Endothelial cell of umbilical vein (primary cell): ENCODE results near the gene SPON1. TPM values are rescaled to one million over a fixed set of nuclear protein-coding genes. Genes with fewer than 3 reads are reported as not detected.

Source experiments
- BruUV-seq: library from RNA; stranded (reverse); fragments of 400-500 nt; replicated peaks from 2 replicates; lab custom pipeline; 2021; lab: Mats Ljungman, UMichigan
- CTCF ChIA-PET: fragments of 300-600, 350-600 bp; sonication (Branson Sonifier 250); formaldehyde crosslinking; loops from one replicate; lab custom pipeline; 2021; ENCODE audit warnings: antibody characterized with exemption, inconsistent platforms; lab: Charles Lee
- POLR2A ChIA-PET: fragments of 300-600, 350-600 bp; sonication (Branson Sonifier 250); formaldehyde crosslinking; loops from one replicate; lab custom pipeline; 2021; ENCODE audit warnings: antibody characterized with exemption, inconsistent platforms; lab: Charles Lee
- DNase-seq: peaks from one replicate; pipeline ENCODE4 v3.0.0-alpha.2; 2011; ENCODE audit warnings: low read depth, low spot score
- FAIRE-seq: peaks from 2 replicates; lab custom pipeline; 2011; peaks lifted over from hg19 to GRCh38; lab: Jason Lieb, UNC
- H2AFZ ChIP-seq: 2 replicates; pipeline ENCODE4 v1.6.0; 2012; ENCODE audit warnings: low read depth, low read length, control low read depth, inconsistent platforms
- H3K27ac ChIP-seq: 2 replicates; pipeline ENCODE4 v1.5.1; 2011; ENCODE audit warnings: low read depth, mild to moderate bottlenecking, control low read depth, low read length, moderate library complexity; ENCODE audit not compliant: insufficient read depth
- H3K27me3 ChIP-seq, 2 experiments: 2 replicates each; pipeline versions ENCODE4 v1.6.0 to v1.6.1; 2011; ENCODE audit warnings: low read length in 2 of 2, mixed read lengths in 1 of 2; ENCODE audit not compliant: control insufficient read depth in 2 of 2, insufficient read depth in 2 of 2
- H3K36me3 ChIP-seq, 2 experiments: 2 replicates in 1 of 2; 3 replicates in 1 of 2; pipeline ENCODE4 v1.5.1; 2011; ENCODE audit warnings: low read length in 2 of 2, mild to moderate bottlenecking in 1 of 2, moderate library complexity in 1 of 2; ENCODE audit not compliant: control insufficient read depth in 2 of 2, insufficient read depth in 2 of 2; ENCODE audit errors: extremely low read depth in 1 of 2
- H3K4me1 ChIP-seq: 3 replicates; pipeline ENCODE4 v1.5.1; 2011; ENCODE audit warnings: mild to moderate bottlenecking, low read length; ENCODE audit not compliant: control insufficient read depth, insufficient read depth; ENCODE audit errors: extremely low read depth
- H3K4me2 ChIP-seq: 2 replicates; pipeline ENCODE4 v1.6.1; 2011; ENCODE audit warnings: low read length, control low read depth, mixed read lengths; ENCODE audit not compliant: insufficient read depth
- H3K4me3 ChIP-seq, 3 experiments: fragments of 200-600 bp in 1 of 3; sonication (generic), shearing (Covaris generic) in 1 of 3; replicated peaks in 1 of 3; 2 replicates each; pipeline ENCODE4 v1.5.1; 2011 to 2016; ENCODE audit warnings: control low read depth in 3 of 3, low read length in 3 of 3, mild to moderate bottlenecking in 2 of 3, inconsistent platforms in 1 of 3, low read depth in 1 of 3, moderate library complexity in 1 of 3; ENCODE audit not compliant: insufficient read depth in 1 of 3
- H3K79me2 ChIP-seq: 2 replicates; pipeline ENCODE4 v1.6.0; 2012; ENCODE audit warnings: low read length, inconsistent platforms; ENCODE audit not compliant: control insufficient read depth, insufficient read depth
- H3K9ac ChIP-seq: replicated peaks from 2 replicates; pipeline ENCODE3; 2011; ENCODE audit warnings: low read length, control low read depth; ENCODE audit not compliant: insufficient read depth; ENCODE audit errors: extremely low read depth
- H3K9me1 ChIP-seq: replicated peaks from 3 replicates; pipeline ENCODE4 v1.6.0; 2011; ENCODE audit warnings: mild to moderate bottlenecking, low read length; ENCODE audit not compliant: control insufficient read depth, insufficient read depth; ENCODE audit errors: extremely low read depth
- H3K9me3 ChIP-seq: replicated peaks from 2 replicates; pipeline ENCODE4 v1.5.1; 2012; ENCODE audit warnings: low read length, inconsistent platforms; ENCODE audit not compliant: control insufficient read depth, insufficient read depth
- H4K20me1 ChIP-seq: replicated peaks from 2 replicates; pipeline ENCODE3; 2011; ENCODE audit warnings: mild to moderate bottlenecking, low read length; ENCODE audit not compliant: control insufficient read depth, insufficient read depth; ENCODE audit errors: extremely low read depth
- EZH2 ChIP-seq: IDR thresholded peaks from 2 replicates; pipeline ENCODE4 v1.6.1; 2012; ENCODE audit warnings: borderline replicate concordance, low read depth, mild to moderate bottlenecking, moderate library complexity, low read length, inconsistent platforms; ENCODE audit not compliant: severe bottlenecking
- FOS ChIP-seq: IDR thresholded peaks from 2 replicates; pipeline ENCODE4 v1.6.1; 2011; ENCODE audit warnings: mild to moderate bottlenecking, low read length, moderate library complexity, borderline replicate concordance; ENCODE audit not compliant: insufficient read depth
- GATA2 ChIP-seq: IDR thresholded peaks from 2 replicates; pipeline ENCODE4 v1.7.0; 2011; ENCODE audit warnings: low read depth, mild to moderate bottlenecking, moderate library complexity, mixed read lengths, low read length; ENCODE audit not compliant: insufficient read length, insufficient read depth
- JUN ChIP-seq: IDR thresholded peaks from 2 replicates; pipeline ENCODE4 v1.6.1; 2011; ENCODE audit warnings: borderline replicate concordance, low read depth; ENCODE audit not compliant: insufficient read length, insufficient read depth
- MYC ChIP-seq: IDR thresholded peaks from one replicate; pipeline ENCODE4 v1.6.1; 2011; ENCODE audit warnings: mild to moderate bottlenecking, low read depth, low read length
- POLR2A ChIP-seq: IDR thresholded peaks from 2 replicates; pipeline ENCODE4 v1.6.1; 2012; ENCODE audit warnings: low read depth, mild to moderate bottlenecking, control low read depth, low read length
- POLR2AphosphoS5 ChIP-seq: IDR thresholded peaks from 2 replicates; pipeline ENCODE4 v1.6.1; 2012; ENCODE audit warnings: low read depth, mild to moderate bottlenecking, control low read depth, low read length, moderate library complexity; ENCODE audit not compliant: insufficient read depth
- dilution Hi-C: fragments of 300-500 bp; cut with MboI; formaldehyde crosslinking; loops from one replicate; pipeline ENCODE4 v1.15.0; 2019; ENCODE audit warnings: low sequenced_read_pairs; ENCODE audit not compliant: extremely low pct_ligation_motif_present
- intact Hi-C: fragments of 100-400 bp; cut with micrococcal nuclease; formaldehyde crosslinking; loops from one replicate; pipeline ENCODE4 v1.10.0; 2022
- polyA plus RNA-seq, 4 experiments: library from polyadenylated mRNA; depleted of rRNA in 3 of 4; stranded (reverse) in 3 of 4; unstranded in 1 of 4; fragments of >200 nt; gene quantifications; 2 replicates each; pipeline versions ENCODE4 v1.2.1 to v1.2.3, GENCODE V29; 2011 to 2012; ENCODE audit warnings: missing spikeins in 1 of 4
- total RNA-seq: library from RNA; stranded (reverse); gene quantifications from 2 replicates; pipeline ENCODE4 v1.2.3, GENCODE V29; 2021
- TF ChIP-seq, protein P1 (sequence below): IDR thresholded peaks from 2 replicates; pipeline ENCODE4 v1.6.1; 2011; ENCODE audit not compliant: insufficient read depth, insufficient read length
- TF ChIP-seq, protein P2 (sequence below), 2 donors: IDR thresholded peaks; 1 replicate in 1 of 2; 2 replicates in 1 of 2; pipeline ENCODE4 v1.5.1; 2011; ENCODE audit warnings: low read length in 2 of 2, mild to moderate bottlenecking in 2 of 2, moderate library complexity in 2 of 2, control low read depth in 1 of 2, inconsistent platforms in 1 of 2, low read depth in 1 of 2; ENCODE audit not compliant: insufficient read depth in 1 of 2; ENCODE audit errors: extremely low read depth in 1 of 2

Gene SPON1
- total and polyA plus RNA-seq, 2 donors (not counting 3 experiments of a cell fraction or from before 2014, with no cell fraction given), result 0.31 TPM; not detected in 1

DNA sequence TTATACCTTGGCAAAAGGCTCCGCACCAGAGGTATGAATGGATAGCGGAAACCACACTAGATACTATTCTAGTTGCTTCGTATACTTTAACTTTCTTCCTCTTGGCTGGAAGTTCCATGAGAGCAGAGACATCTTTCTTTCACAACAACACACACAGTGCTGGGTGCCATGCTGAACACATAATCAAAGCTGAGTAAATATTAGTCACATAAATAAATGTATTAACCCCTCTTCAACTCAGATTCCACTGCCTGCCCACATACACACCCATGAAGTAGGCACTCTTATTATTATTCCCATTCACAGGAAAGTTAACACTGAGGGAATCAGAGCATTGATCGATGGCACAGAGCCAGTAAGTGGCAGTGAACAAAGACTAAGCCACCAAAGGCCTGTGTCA lies 35.4 kb downstream of the SPON1 start:
- Histone ChIP-seq H3K9ac (no peak overlapping the region), H3K9me3 (no peaks in the 10 kb centered on the region), H3K79me2 (no peaks in the 10 kb centered on the region), H3K27ac (no peak overlapping the region), H2AFZ (no peak overlapping the region), H3K4me3 (no peak overlapping the region), H3K36me3 (no peaks in the 10 kb centered on the region), H4K20me1 (no peaks in the 10 kb centered on the region), H3K4me1 (no peaks in the 10 kb centered on the region), H3K4me2 (no peak overlapping the region), H3K9me1 (no peaks in the 10 kb centered on the region), H3K27me3 (peaks cover 1 to 2% of the 10 kb centered on the region in 2 experiments)
- ChIA-PET CTCF (no interaction called here), POLR2A (no interaction called here)
- no peak for DNase-seq
- dilution Hi-C loops, result no loop called here
- no TSS peak for BruUV-seq
- no peak for FAIRE-seq
- TF ChIP-seq, protein P1, sequence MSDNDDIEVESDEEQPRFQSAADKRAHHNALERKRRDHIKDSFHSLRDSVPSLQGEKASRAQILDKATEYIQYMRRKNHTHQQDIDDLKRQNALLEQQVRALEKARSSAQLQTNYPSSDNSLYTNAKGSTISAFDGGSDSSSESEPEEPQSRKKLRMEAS, result no peak
- no peak for TF ChIP-seq POLR2AphosphoS5
- intact Hi-C loops, result no loop called here

DNA sequence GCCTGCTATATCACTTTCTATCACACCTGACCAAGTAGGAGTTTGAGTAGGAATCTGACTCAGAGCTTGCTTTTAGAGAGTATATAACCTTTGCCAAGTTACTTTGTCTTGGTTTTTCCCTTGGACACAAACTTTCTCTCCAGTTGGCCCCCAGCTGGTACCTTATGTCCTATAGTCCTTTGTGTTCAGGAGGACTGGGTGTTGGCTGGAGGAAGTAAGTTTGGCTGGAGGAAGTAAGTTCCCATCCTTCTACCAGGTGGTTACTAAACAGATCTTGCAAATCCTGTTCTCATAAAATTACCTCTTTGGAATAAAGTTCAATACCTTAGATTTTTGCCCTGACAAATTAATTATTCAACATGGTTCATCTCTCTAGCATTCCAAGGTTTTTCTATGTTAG lies 37.2 kb downstream of the SPON1 start:
- TF ChIP-seq JUN, result no peak
- TF ChIP-seq POLR2A, result no peak
- no peak for TF ChIP-seq POLR2AphosphoS5
- no peak for TF ChIP-seq EZH2
- TF ChIP-seq, protein P2, sequence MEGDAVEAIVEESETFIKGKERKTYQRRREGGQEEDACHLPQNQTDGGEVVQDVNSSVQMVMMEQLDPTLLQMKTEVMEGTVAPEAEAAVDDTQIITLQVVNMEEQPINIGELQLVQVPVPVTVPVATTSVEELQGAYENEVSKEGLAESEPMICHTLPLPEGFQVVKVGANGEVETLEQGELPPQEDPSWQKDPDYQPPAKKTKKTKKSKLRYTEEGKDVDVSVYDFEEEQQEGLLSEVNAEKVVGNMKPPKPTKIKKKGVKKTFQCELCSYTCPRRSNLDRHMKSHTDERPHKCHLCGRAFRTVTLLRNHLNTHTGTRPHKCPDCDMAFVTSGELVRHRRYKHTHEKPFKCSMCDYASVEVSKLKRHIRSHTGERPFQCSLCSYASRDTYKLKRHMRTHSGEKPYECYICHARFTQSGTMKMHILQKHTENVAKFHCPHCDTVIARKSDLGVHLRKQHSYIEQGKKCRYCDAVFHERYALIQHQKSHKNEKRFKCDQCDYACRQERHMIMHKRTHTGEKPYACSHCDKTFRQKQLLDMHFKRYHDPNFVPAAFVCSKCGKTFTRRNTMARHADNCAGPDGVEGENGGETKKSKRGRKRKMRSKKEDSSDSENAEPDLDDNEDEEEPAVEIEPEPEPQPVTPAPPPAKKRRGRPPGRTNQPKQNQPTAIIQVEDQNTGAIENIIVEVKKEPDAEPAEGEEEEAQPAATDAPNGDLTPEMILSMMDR (IDR thresholded peaks at IDR 0.05; ENCODE audit: extremely low read depth in 1 of 2, insufficient read depth in 1 of 2, low read depth in 1 of 2, low read length in 2 of 2), result no peak
- TF ChIP-seq, protein P1, result no peak
- TF ChIP-seq MYC, result no peak
- TF ChIP-seq FOS, result no peak
- TF ChIP-seq GATA2, result no peak
- no peaks in the 10 kb centered on the region for H3K9me1 ChIP-seq
- no peak overlapping the region for H3K4me3 ChIP-seq
- peaks cover 0 to 2% of the 10 kb centered on the region in 2 experiments for H3K27me3 ChIP-seq
- H3K27ac ChIP-seq, result no peak overlapping the region
- dilution Hi-C loops, result no loop called here
- POLR2A ChIA-PET, result no interaction called here
- H3K79me2 ChIP-seq, result no peaks in the 10 kb centered on the region
- H4K20me1 ChIP-seq, result no peaks in the 10 kb centered on the region
- H3K4me2 ChIP-seq, result no peak overlapping the region
- CTCF ChIA-PET, result no interaction called here
- no peaks in the 10 kb centered on the region for H3K36me3 ChIP-seq
- intact Hi-C loops, result no loop called here
- FAIRE-seq, result no peak
- H3K9me3 ChIP-seq, result no peaks in the 10 kb centered on the region
- DNase-seq, result no peak
- H2AFZ ChIP-seq, result no peak overlapping the region
- no TSS peak for BruUV-seq
- H3K4me1 ChIP-seq, result no peaks in the 10 kb centered on the region
- no peak overlapping the region for H3K9ac ChIP-seq
